Stimulated activated CD4-positive, alpha-beta T cell treated with anti-CD3 and anti-CD28 coated beads, Interleukin-4, amount 100 ng/mL, for 24 hours (primary cell): ENCODE measurements around the gene RASGEF1C.

Source experiments
- DNase-seq: peaks from one replicate; pipeline ENCODE4 v3.0.0-alpha.2; 2020

Gene RASGEF1C

DNA sequence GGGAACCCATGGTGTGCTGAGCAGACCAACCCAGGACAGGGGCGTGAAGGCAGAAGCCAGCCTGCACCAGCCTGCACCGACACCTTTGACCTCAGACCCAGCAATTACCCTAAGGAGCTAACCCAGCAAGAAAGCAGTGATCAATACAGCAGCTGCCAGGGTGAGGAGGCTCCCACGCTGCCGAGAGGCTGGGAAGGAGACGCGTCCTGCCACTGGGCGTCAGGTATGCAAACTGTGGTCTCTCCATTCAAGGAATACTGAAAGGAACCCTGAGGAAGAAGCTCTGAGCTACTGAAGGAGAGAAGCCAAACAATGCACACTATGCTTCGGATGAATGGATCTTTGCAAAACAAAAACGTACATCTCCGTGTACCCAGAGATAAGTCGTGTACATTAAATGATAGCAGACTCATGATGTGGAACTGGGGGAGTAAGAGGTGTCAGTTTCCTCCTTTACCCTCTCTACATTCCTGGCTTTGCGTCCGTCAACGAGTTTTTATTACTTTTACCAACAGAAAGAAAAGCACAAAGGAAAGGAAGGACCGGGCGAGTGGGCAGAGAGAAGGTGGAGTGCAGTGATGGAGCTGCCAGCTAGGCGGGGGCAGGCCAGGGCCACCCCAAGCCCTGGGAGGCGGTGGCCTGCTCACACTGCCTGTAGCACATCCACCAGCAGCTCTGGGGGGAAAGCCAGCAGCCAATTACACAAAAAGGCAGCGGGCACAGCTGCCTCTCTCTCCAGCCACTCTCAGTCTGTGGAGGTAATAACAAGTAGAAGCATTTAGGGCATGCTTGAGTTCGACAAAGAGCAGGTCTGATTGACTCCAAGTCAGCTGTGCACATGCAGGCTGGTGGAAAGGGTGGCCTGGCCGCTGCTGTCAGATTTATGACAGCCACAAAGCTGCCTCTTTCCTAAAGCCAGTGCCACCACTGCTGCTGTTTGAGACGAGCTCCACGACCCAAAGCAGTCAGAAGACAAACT lies 29.3 kb downstream of the RASGEF1C start:
- no peak for DNase-seq

DNA sequence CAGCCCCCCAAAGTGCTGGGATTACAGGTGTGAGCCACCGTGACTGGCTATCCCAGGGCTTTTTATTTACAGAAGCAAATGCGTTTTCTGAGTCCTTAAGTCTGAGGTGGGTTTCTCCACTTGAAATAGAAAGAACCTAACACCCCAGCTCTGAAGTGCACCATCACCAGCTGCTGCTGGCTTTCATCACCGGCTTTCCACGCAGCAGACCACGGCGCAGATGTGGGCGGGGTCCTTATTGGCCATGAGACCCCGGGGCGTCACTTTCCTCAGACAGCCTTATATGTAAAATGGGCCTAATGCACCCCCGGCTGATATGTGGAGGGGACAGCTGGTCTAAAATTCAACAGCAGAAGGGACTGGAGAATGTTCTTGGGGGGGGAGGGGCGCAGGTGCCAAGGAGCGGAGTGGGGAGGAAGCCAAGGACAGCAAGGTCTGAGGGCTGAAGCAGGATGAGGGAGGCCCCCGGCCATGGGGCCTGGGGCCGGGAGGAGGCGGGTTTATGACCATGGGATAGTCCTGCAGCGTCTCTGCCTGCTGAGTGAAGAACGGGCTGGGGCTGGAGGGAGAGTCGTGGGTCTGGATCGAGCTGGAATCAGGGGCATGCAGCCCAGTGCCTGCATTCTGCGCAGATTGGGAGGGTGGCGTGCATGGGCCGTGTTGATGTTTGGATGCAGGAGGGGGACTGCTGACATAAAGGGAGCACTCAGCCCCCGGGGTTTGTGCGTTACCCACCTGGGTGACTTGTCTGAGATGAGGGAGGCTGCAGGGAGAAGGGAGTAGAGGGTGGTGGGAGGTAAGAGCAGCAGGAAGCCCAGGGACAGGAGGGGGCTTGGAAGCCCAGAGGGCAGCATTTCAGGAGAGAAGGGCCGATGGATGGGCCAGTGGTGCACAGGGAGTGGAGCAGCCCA lies 30.2 kb downstream of the RASGEF1C start:
- no peak for DNase-seq

GRCh38 chr5:180176191-180176590 lies 32.8 kb downstream of the RASGEF1C start:
- no peak for DNase-seq

DNA sequence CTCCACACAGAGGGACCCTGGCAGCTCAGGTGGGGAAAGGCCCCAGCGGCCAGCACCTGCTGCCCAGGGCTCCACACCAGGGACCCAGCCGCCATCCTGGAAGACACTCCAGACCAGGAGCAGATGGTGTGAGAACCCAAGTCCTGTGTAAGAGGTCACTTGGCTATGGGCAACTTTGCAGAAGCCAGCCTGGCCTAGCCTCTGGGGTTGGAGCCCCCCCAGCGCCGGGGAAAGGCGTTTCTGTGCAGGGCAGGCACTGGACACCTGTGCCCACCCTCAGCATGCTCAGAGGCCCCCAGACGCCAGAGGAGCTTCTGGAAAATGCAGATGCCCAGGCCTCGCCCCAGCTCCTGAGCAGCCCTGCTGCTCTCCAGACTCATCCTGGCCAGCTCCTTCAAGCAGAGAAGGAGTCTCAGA lies 34.0 kb downstream of the RASGEF1C start:
- DNase-seq = no peak

- no peak for DNase-seq
Observed at GRCh38 chr5:180174587-180174972, 34.4 kb downstream of the RASGEF1C start.

DNA sequence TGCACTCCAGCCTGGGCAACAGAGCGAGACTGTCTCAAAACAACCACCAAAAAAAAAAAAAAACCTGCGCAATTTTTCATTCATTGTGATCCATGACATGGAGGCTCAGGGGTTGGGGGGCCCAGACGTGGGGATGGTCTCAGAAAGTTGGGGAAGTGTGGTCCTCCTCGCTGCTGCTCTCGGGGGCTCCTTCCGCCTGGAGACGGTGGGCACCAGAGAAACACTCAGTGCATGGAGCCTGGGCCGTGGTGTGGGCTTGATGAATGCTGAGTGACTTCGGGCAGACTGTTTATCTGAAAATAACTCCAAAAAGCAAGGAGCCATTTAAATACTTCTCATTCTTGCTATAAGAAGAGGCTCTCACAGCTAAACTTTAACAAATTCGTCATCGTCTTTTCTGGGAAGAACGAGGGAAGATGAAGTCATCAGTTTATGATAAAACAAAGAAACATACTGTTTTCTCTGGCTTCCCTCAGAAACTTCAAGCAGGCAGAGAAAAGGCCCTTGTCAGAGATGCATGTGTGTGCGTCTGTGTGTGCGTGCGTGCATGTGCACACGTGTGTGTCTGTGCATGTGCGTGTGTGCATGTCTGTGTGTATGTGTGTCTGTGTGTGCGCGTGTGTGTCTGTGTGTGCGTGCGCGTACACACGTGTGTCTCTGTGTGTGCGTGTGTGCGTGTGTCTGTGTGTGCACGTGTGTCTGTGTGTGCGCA lies 35.0 kb downstream of the RASGEF1C start:
- DNase-seq = no peak

GRCh38 chr5:180173198-180173544 lies 35.8 kb downstream of the RASGEF1C start:
- DNase-seq = no peak

GRCh38 chr5:180172447-180173197 lies 36.4 kb downstream of the RASGEF1C start:
- no peak for DNase-seq

DNA sequence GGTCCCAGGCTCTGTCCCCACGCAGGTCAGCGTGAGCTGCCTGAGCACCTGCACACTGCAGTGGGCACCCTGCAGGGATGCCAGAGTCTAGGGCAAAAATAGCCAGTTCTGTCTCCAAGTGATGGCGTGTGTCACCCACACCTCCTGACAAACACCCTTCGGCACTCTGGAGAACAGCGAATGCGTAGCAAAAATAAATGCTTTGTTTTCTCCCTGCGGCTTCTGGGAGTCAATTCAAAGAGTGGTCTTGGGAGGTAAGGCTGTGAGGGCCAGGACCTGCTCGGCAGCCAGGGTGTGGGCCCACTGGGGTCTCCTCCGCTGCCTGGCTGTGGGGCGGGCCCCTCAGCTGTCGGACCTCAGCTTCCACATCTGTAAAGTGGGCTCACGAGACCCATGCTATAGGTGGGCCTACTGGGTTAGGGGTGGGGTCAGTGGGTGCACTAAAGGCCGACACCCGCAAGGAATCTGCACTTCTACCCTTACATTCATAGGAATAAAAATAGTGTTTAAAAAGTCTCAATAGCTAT lies 37.4 kb downstream of the RASGEF1C start:
- no peak for DNase-seq

GRCh38 chr5:180170810-180171567 lies 38.0 kb downstream of the RASGEF1C start:
- DNase-seq = no peak

DNA sequence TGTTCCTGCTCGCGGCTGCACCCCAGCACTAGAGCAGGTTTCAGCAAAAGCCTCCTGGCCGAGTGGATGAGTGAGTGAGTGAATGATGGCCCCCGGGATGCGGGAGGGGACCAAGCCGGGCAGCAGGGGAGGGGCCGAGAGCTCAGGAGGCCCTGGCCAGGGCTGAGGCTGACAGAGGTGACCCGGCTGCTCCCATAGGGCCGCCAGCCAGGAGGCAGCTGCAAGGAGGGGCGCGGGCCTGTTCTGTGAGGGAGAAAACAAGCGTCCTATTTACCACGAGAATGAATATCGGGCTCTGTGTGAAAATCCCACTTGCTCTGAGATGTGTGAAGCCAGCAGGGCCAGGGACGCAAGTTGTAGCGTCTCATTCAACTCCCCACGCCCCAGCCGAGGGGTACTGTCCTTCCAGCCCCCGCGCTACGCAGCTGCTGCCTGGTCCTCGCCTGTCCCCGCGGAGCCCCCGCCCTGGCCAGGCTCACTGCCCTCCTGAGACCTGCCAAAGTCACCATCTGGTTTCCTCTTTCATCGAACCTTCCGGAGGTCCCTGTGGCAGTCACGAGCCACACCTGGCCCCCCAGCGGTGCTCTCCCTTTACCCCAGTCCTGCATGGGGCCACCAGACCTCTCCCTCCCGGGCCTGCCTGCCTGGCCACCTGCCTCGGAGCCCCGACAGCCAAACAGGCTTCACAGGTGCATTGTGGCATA lies 38.8 kb downstream of the RASGEF1C start:
- no peak for DNase-seq

GRCh38 chr5:180169248-180170105 lies 39.5 kb downstream of the RASGEF1C start:
- no peak for DNase-seq

GRCh38 chr5:180168758-180169157 lies 40.3 kb downstream of the RASGEF1C start:
- no peak for DNase-seq

GRCh38 chr5:180166176-180166575 lies 42.8 kb downstream of the RASGEF1C start:
- DNase-seq = no peak

DNA sequence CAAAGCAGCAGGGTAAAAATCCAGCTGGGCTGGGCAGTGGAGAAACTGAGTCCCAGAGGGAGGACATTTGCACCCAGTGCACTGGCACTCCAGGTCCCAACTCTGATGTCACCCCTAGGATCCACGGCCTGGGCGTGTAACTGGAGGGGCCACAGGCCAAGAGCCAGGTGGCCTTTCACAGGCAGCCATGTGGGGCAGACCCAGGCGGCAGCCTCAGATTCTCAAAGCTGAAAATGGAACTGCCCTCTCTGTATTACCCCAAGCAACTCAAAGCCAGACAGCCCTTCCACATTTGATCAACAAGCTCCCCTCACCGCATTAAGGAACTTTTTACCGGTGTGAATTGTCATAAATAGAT lies 46.7 kb downstream of the RASGEF1C start:
- DNase-seq = no peak

GRCh38 chr5:180161420-180162303 lies 47.3 kb downstream of the RASGEF1C start:
- no peak for DNase-seq

DNA sequence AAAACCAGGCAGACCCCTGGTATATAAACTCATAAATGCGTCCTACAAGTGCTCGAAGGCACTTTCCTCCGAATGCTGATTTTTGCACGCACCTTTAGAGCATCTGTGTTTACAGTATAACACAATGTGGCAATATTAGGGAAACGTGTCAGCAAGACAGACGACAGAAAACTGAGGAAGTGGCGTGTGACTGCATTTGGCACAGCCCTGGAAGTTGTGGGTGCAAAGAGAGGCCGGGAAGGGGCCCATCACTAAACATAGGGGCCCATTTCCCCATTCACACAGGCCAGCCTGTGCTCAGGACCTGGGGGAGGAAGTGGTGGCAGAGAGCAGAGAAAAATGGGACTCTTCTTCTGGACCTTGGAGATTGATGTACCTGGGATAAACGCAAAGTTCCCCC lies 48.2 kb downstream of the RASGEF1C start:
- no peak for DNase-seq

- DNase-seq = no peak
Observed at GRCh38 chr5:180160215-180160614, 48.8 kb downstream of the RASGEF1C start.

GRCh38 chr5:180159756-180160155 lies 49.3 kb downstream of the RASGEF1C start:
- no peak for DNase-seq
